Neural crest cell (in vitro differentiated cells): ENCODE data around the gene TOR1AIP1. TPM values are rescaled to one million over a fixed set of nuclear protein-coding genes. Genes with fewer than 3 reads are reported as not detected.
A peak's percentile ranks its signal among the peaks of the same experiment; 100 is the strongest.

Experiments used
- DNase-seq: peaks from one replicate; pipeline ENCODE4 v3.0.0; 2021; ENCODE audit warnings: low read depth, mixed read lengths, low spot score
- H3K27ac Mint-ChIP-seq: one replicate; pipeline ENCODE4 v1.8.0; 2021; ENCODE audit warnings: mild to moderate bottlenecking, mixed read lengths; ENCODE audit not compliant: unreplicated experiment
- H3K27me3 Mint-ChIP-seq: 2 replicates; pipeline ENCODE4 v1.8.0; 2021; ENCODE audit warnings: low read depth, mild to moderate bottlenecking, mixed read lengths
- H3K36me3 Mint-ChIP-seq: 2 replicates; pipeline ENCODE4 v1.8.0; 2021; ENCODE audit warnings: low read depth, mild to moderate bottlenecking, mixed read lengths
- H3K4me1 Mint-ChIP-seq: 2 replicates; pipeline ENCODE4 v1.8.0; 2021; ENCODE audit warnings: mixed read lengths
- H3K4me3 Mint-ChIP-seq: one replicate; pipeline ENCODE4 v1.8.0; 2021; ENCODE audit warnings: mild to moderate bottlenecking, mixed read lengths
- H3K9me3 Mint-ChIP-seq: 2 replicates; pipeline ENCODE4 v1.8.0; 2021; ENCODE audit warnings: mixed read lengths
- total RNA-seq: library from RNA; stranded (reverse); gene quantifications from 2 replicates; pipeline ENCODE4 v1.2.1, GENCODE V29; 2021
- TF ChIP-seq, protein P1 (sequence below): fragments of 200-600 bp; sonication (generic); conservative IDR thresholded peaks from 2 replicates; pipeline ENCODE4 v1.5.0; 2021; ENCODE audit warnings: antibody characterized with exemption, mild to moderate bottlenecking

TOR1AIP1 gene
- total RNA-seq, 1 donor from 2014 or later: 22.1 TPM

GRCh38 chr1:179924268-179924667 is 42.2 kb downstream of the TOR1AIP1 start:
- Mint-ChIP-seq H3K27ac (peak overlapping the region; percentile 48), H3K4me3 (no peak overlapping the region), H3K27me3 (no peaks in the 10 kb centered on the region), H3K36me3 (peaks cover 7% of the 10 kb centered on the region), H3K4me1 (peaks cover 18% of the 10 kb centered on the region), H3K9me3 (no peaks in the 10 kb centered on the region)
- TF ChIP-seq, protein P1, sequence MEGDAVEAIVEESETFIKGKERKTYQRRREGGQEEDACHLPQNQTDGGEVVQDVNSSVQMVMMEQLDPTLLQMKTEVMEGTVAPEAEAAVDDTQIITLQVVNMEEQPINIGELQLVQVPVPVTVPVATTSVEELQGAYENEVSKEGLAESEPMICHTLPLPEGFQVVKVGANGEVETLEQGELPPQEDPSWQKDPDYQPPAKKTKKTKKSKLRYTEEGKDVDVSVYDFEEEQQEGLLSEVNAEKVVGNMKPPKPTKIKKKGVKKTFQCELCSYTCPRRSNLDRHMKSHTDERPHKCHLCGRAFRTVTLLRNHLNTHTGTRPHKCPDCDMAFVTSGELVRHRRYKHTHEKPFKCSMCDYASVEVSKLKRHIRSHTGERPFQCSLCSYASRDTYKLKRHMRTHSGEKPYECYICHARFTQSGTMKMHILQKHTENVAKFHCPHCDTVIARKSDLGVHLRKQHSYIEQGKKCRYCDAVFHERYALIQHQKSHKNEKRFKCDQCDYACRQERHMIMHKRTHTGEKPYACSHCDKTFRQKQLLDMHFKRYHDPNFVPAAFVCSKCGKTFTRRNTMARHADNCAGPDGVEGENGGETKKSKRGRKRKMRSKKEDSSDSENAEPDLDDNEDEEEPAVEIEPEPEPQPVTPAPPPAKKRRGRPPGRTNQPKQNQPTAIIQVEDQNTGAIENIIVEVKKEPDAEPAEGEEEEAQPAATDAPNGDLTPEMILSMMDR: no peak
- no peak for DNase-seq

DNA sequence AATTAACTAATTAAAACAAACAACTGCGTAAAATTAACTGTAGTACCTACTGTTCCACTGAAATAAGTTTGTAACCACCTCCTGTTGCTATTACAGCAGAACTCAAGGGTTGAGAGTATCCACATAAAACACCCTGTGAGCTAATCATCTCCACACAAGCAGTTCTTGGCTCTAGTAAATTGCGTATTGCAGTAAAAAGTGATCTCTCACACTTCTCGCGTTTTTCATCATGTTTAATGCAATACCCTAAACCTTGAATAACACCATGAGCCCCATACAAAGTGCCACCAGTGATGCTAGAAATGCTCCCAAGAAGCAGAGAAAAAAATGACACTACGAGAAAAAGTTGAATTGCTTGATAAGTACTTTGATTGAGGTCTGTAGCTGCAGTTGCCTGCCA is 43.2 kb downstream of the TOR1AIP1 start:
- Mint-ChIP-seq H3K27ac (no peak overlapping the region), H3K9me3 (no peaks in the 10 kb centered on the region), H3K4me3 (no peak overlapping the region), H3K36me3 (peaks cover 2% of the 10 kb centered on the region), H3K4me1 (peaks cover 18% of the 10 kb centered on the region), H3K27me3 (no peaks in the 10 kb centered on the region)
- DNase-seq: no peak
- TF ChIP-seq, protein P1: no peak

DNA sequence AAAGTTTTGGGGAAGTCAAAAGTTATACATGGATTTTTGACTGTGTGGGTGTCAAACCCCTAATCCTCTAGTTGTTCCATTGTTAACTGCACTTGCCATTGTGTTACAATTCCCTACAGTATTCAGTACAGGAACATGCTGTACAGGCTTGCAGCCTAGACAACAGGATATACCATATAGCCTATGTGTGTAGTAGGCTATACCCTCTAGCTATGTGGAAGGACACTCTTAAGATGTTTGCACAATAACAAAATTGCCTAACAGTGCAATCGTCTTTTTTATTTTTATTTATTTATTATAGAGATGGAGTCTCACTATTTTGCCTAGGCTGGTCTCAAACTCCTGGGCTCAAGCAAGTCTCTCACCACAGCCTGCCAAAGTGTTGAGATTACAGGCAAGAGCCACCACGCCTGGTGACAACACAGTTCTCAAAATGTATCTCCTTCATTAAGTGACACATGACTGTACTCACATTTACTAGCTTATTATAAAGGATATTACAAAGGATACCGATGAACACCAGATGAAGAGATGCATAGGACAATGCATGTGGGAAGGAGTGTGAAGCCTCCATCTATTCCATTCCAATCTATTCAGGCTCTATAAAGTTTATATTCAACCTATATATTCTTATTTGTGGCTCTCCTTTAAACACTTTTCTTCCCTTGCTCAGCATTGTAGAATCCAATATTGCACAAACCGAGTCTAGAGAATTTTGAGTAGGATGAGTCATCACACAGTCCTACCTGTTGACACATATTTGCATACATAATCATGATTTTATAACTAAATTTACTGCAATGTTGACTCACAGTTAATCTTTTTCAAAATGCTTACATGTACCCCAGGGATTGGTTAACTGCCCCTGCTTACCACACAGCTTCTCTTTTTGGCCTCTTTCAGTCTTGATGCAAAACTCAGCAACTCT is 44.1 kb downstream of the TOR1AIP1 start:
- no peaks in the 10 kb centered on the region for H3K36me3 Mint-ChIP-seq

GRCh38 chr1:179926850-179927205 is 44.7 kb downstream of the TOR1AIP1 start:
- peaks cover 10% of the 10 kb centered on the region for H3K4me1 Mint-ChIP-seq

More for the DNA sequence above, 44.1 kb downstream of the TOR1AIP1 start:
- no peaks in the 10 kb centered on the region for H3K27me3 Mint-ChIP-seq
- TF ChIP-seq, protein P1: no peak
- H3K9me3 Mint-ChIP-seq: no peaks in the 10 kb centered on the region
- H3K27ac Mint-ChIP-seq: no peak overlapping the region
- DNase-seq: no peak
- H3K4me1 Mint-ChIP-seq: peaks cover 17% of the 10 kb centered on the region
- H3K4me3 Mint-ChIP-seq: no peak overlapping the region

DNA sequence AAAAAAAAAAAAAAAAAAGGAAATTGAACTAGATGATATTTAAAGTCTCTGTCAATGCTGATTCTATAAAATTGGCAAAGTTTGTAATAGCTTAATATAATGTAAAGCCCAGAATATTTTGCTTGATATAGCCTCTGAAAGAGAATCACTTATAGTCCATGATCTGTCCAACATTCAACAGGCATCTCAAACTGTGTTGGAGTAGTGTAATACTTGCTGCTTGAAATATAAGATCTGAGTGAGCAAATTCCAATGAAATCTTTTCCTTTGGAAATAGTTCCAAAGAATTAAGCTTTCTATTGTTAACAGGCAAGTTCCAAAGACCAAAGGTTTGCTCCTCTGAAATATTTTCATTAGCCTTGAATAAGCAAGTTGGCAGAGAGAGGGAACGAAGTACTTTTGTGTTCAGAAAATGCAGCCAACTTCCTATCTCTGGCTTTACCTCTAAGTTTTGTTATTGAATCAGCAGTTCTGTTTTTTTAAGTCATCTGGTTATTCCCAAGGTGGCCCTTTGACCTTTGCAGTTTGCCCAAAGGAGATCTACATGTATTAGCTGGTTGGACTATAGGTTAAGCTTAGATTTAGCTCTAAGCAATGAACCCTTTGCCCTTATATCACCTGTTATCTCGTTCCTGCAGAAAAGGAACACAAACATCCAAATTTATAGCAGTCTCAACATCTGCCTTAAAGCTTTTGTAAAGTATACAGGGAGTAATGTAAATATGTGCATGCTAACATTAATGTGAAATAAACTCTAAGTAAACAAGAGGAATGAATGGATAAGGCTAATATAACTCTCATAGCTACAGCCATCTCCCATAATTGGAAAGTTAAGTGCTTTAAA is 48.1 kb downstream of the TOR1AIP1 start:
- H3K4me1 Mint-ChIP-seq: no peaks in the 10 kb centered on the region
- H3K4me3 Mint-ChIP-seq: no peak overlapping the region
- H3K27me3 Mint-ChIP-seq: no peaks in the 10 kb centered on the region
- no peak for DNase-seq
- H3K36me3 Mint-ChIP-seq: no peaks in the 10 kb centered on the region
- TF ChIP-seq, protein P1: no peak
- no peaks in the 10 kb centered on the region for H3K9me3 Mint-ChIP-seq
- no peak overlapping the region for H3K27ac Mint-ChIP-seq

More at GRCh38 chr1:179926850-179927205, 44.7 kb downstream of the TOR1AIP1 start:
- Mint-ChIP-seq H3K27ac (no peak overlapping the region), H3K27me3 (no peaks in the 10 kb centered on the region), H3K4me3 (no peak overlapping the region), H3K9me3 (no peaks in the 10 kb centered on the region), H3K36me3 (no peaks in the 10 kb centered on the region)
- TF ChIP-seq, protein P1: no peak
- no peak for DNase-seq
